Measurements from ENCODE around the gene SFXN5. TPM values are rescaled to one million over a fixed set of nuclear protein-coding genes. Genes with fewer than 3 reads are reported as not detected.

Gene SFXN5
- total and polyA plus RNA-seq, 2 of the 8 experiments (the other 6 are each of a cell fraction or from before 2014, with no cell fraction given) = 29.3 to 33.1 TPM

- no peak overlapping the region for H4K8ac ChIP-seq (ENCODE audit: extremely low read depth, insufficient read depth, low read length)
- H2AFZ ChIP-seq (ENCODE audit: low read length) = no peak overlapping the region
- H3K9me3 ChIP-seq (ENCODE audit: insufficient read depth in 2 of 2, low read depth in 1 of 2, low read length in 1 of 2) = no peaks in the 10 kb centered on the region
- H4K91ac ChIP-seq (replicated peaks; ENCODE audit: insufficient read length, low read length) = no peak overlapping the region
- peaks cover 3 to 16% of the 10 kb centered on the region in 2 experiments for H4K20me1 ChIP-seq (replicated peaks in 1 of 2; ENCODE audit: control insufficient read depth in 1 of 2, insufficient read depth in 2 of 2, low read length in 2 of 2)
- peak overlapping the region; percentile 23; the same call in 1 of the 2 replicates for H2BK12ac ChIP-seq (ENCODE audit: low read depth, low read length)
- H2BK120ac ChIP-seq (replicated peaks; ENCODE audit: low read depth, low read length) = no peak overlapping the region
- no peak overlapping the region for H3K56ac ChIP-seq (replicated peaks; ENCODE audit: insufficient read length, low read depth, low read length)
- peaks cover 4 to 43% of the 10 kb centered on the region in 2 experiments; a peak in 3 of 4 replicates for H3K79me2 ChIP-seq (ENCODE audit: control insufficient read depth in 1 of 2, insufficient read depth in 2 of 2, low read length in 2 of 2)
- H3K4me1 ChIP-seq (replicated peaks in 1 of 4; ENCODE audit: control insufficient read depth in 3 of 4, insufficient read depth in 4 of 4, low read length in 3 of 4) = peaks cover 4 to 15% (median 7%) of the 10 kb centered on the region in 4 experiments; a peak in 6 of 7 replicates
- H3K23me2 ChIP-seq (ENCODE audit: low read depth, low read length) = peaks cover 14% of the 10 kb centered on the region; the same call in 1 of the 2 replicates
- H2BK5ac ChIP-seq (ENCODE audit: low read depth, low read length) = no peak overlapping the region
- H3K4ac ChIP-seq (replicated peaks; ENCODE audit: insufficient read length, low read depth, low read length) = no peak overlapping the region
- H3K18ac ChIP-seq (ENCODE audit: extremely low read depth, low read length) = peak overlapping the region; percentile 48
- H3K4me3 ChIP-seq (ENCODE audit: extremely low read depth in 1 of 4, insufficient read depth in 2 of 4, low read depth in 3 of 4, low read length in 4 of 4) = peak overlapping the region; percentile 63 to 86 (median 76)
- peaks cover 0 to 4% (median 0%) of the 10 kb centered on the region in 4 experiments; a peak in 4 of 7 replicates for H3K27me3 ChIP-seq (replicated peaks in 1 of 4; ENCODE audit: control insufficient read depth in 3 of 4, extremely low read depth in 1 of 4, insufficient read depth in 3 of 4, low read length in 3 of 4)
- no peak overlapping the region for H2BK20ac ChIP-seq (ENCODE audit: low read length)
- H3K4me2 ChIP-seq (ENCODE audit: insufficient read depth in 1 of 2, low read depth in 2 of 2, low read length in 2 of 2) = peak overlapping the region; percentile 85 to 97
- no peaks in the 10 kb centered on the region; a peak in 1 of 8 replicates for H3K36me3 ChIP-seq (ENCODE audit: control insufficient read depth in 2 of 4, insufficient read depth in 4 of 4, low read length in 3 of 4)
- TF ChIP-seq EZH2 (IDR thresholded peaks at IDR 0.05; ENCODE audit: low read depth, low read length, severe bottlenecking) = peak; percentile 11
- peak; percentile 54 for TF ChIP-seq ASH2L (IDR thresholded peaks at IDR 0.05; ENCODE audit: low read length)
- TF ChIP-seq NRF1 (IDR thresholded peaks at IDR 0.05; ENCODE audit: low read depth, low read length) = no peak
- ChIA-PET POLR2A (ENCODE audit: partially characterized antibody) (interaction anchor here (0.7 to 0.9 kb wide), 2 partner anchors 9 to 88 kb away, joined by 3 to 4 read pairs; no protein-coding TSS in a partner anchor), CTCF (ENCODE audit: partially characterized antibody) (no interaction called here)
- no peak for FAIRE-seq
- H3K79me1 ChIP-seq (ENCODE audit: low read depth, low read length) = peaks cover 14% of the 10 kb centered on the region; the same call in 1 of the 2 replicates
- H3K23ac ChIP-seq (ENCODE audit: insufficient read length) = no peak overlapping the region
- 0 out of 2 replicates have a peak overlapping the region, but pooled peaks have one; percentile 65 for H2AK5ac ChIP-seq (ENCODE audit: low read depth, low read length)
- H3K27ac ChIP-seq (ENCODE audit: low read depth, low read length) = no peak overlapping the region
- no peak overlapping the region for H2BK15ac ChIP-seq (ENCODE audit: low read length)
- 14% methylated on average over 27 of the region's 29 CpGs; no CpG with 5 or more reads in 1 of the 2 experiments for WGBS, 2 experiments (ENCODE audit: extremely low coverage in 1 of 2, insufficient coverage in 1 of 2, insufficient read length in 1 of 2, insufficient replicate concordance in 2 of 2, low coverage in 1 of 2, low lambda C conversion rate in 2 of 2, missing lambda C conversion rate in 1 of 2)
- no peak for DNase-seq (ENCODE audit: low read depth in 1 of 2, low spot score in 2 of 2)
- H4K5ac ChIP-seq (ENCODE audit: insufficient read length, low read depth, low read length) = no peak overlapping the region
- H3K14ac ChIP-seq (ENCODE audit: insufficient read length) = no peak overlapping the region
- peak overlapping the region; percentile 65 to 86 (median 75); a peak in 6 of 7 replicates for H3K9ac ChIP-seq (replicated peaks in 1 of 4; ENCODE audit: extremely low read depth in 1 of 4, low read depth in 3 of 4, low read length in 3 of 4)
These were observed 1.5 kb downstream of the SFXN5 start for GRCh38 chr2:73069855-73070642.
